Measurements from ENCODE around the gene ADAMTS1.

The ADAMTS1 gene

GRCh38 chr21:26806801-26807295 lies 38.4 kb downstream of the ADAMTS1 start:
- 15% methylated on average over 3 of the region's 5 CpGs for WGBS
- Histone ChIP-seq H3K9me3 (ENCODE audit: control insufficient read depth, low read length) (no peaks in the 10 kb centered on the region), H2BK12ac (ENCODE audit: low read length in 2 of 2) (peak overlapping the region in 1 of 2 experiments; percentile 67)

GRCh38 chr21:26804895-26805609 lies 40.2 kb downstream of the ADAMTS1 start:
- no peak overlapping the region for H3K4me3 ChIP-seq (ENCODE audit: insufficient read depth in 1 of 2, low read depth in 1 of 2, low read length in 2 of 2)
- H3K23ac ChIP-seq (ENCODE audit: low read length in 2 of 2) = no peak overlapping the region
- no peak overlapping the region for H3K4me2 ChIP-seq (ENCODE audit: low read length, poor library complexity, severe bottlenecking)
- DNase-seq = no peak
- no peak overlapping the region for H2AK5ac ChIP-seq (ENCODE audit: low read length, severe bottlenecking)
- no peak overlapping the region for H4K8ac ChIP-seq (ENCODE audit: low read length)
- no peak overlapping the region for H3K9ac ChIP-seq (ENCODE audit: low read length)
- no peak overlapping the region for H3K4ac ChIP-seq (ENCODE audit: low read depth in 1 of 2, low read length in 2 of 2)
- peak overlapping the region in 1 of 2 experiments; percentile 12 for H3K18ac ChIP-seq (ENCODE audit: low read depth in 1 of 2, low read length in 2 of 2)
- no peak overlapping the region for H2BK12ac ChIP-seq (ENCODE audit: low read length in 2 of 2)
- no peaks in the 10 kb centered on the region for H3K79me1 ChIP-seq (replicated peaks; ENCODE audit: low read length, poor library complexity, severe bottlenecking)
- H3K9me3 ChIP-seq (ENCODE audit: control insufficient read depth, low read length) = no peaks in the 10 kb centered on the region
- H2BK15ac ChIP-seq (ENCODE audit: low read depth, poor library complexity, severe bottlenecking) = no peak overlapping the region
- 92% methylated on average over 5 of the region's 5 CpGs for WGBS
- no peak overlapping the region for H3K14ac ChIP-seq (ENCODE audit: low read length in 2 of 2)
- H2BK120ac ChIP-seq (ENCODE audit: low read depth, low read length) = no peak overlapping the region
- no peak overlapping the region for H2AFZ ChIP-seq (ENCODE audit: low read depth, low read length)
- H3K27me3 ChIP-seq (ENCODE audit: control insufficient read depth in 1 of 2, insufficient read depth in 1 of 2, low read length in 2 of 2) = no peaks in the 10 kb centered on the region
- H3K27ac ChIP-seq (ENCODE audit: low read length, poor library complexity, severe bottlenecking) = no peak overlapping the region
- H3K36me3 ChIP-seq (ENCODE audit: control insufficient read depth in 1 of 2, insufficient read depth in 2 of 2, low read depth in 1 of 2, low read length in 2 of 2) = no peaks in the 10 kb centered on the region
- H3K4me1 ChIP-seq (ENCODE audit: control insufficient read depth, insufficient read depth, low read depth, low read length) = no peaks in the 10 kb centered on the region
- H4K91ac ChIP-seq (ENCODE audit: low read length) = no peak overlapping the region
- no peak overlapping the region for H2BK5ac ChIP-seq (ENCODE audit: low read depth, low read length, poor library complexity, severe bottlenecking)

More at GRCh38 chr21:26806801-26807295, 38.4 kb downstream of the ADAMTS1 start:
- Histone ChIP-seq H3K23ac (ENCODE audit: low read length in 2 of 2) (no peak overlapping the region), H4K8ac (ENCODE audit: low read length) (no peak overlapping the region), H2BK15ac (ENCODE audit: low read depth, poor library complexity, severe bottlenecking) (no peak overlapping the region), H3K36me3 (ENCODE audit: control insufficient read depth in 1 of 2, insufficient read depth in 2 of 2, low read depth in 1 of 2, low read length in 2 of 2) (no peaks in the 10 kb centered on the region), H3K27ac (ENCODE audit: low read length, poor library complexity, severe bottlenecking) (no peak overlapping the region), H3K18ac (ENCODE audit: low read depth in 1 of 2, low read length in 2 of 2) (peak overlapping the region in 1 of 2 experiments; percentile 59), H2BK5ac (ENCODE audit: low read depth, low read length, poor library complexity, severe bottlenecking) (no peak overlapping the region), H3K9ac (ENCODE audit: low read length) (no peak overlapping the region), H3K27me3 (ENCODE audit: control insufficient read depth in 1 of 2, insufficient read depth in 1 of 2, low read length in 2 of 2) (no peaks in the 10 kb centered on the region), H2AK5ac (ENCODE audit: low read length, severe bottlenecking) (no peak overlapping the region), H3K4ac (ENCODE audit: low read depth in 1 of 2, low read length in 2 of 2) (no peak overlapping the region), H3K4me3 (ENCODE audit: insufficient read depth in 1 of 2, low read depth in 1 of 2, low read length in 2 of 2) (no peak overlapping the region), H4K91ac (ENCODE audit: low read length) (no peak overlapping the region), H3K4me2 (ENCODE audit: low read length, poor library complexity, severe bottlenecking) (no peak overlapping the region), H3K79me1 (replicated peaks; ENCODE audit: low read length, poor library complexity, severe bottlenecking) (no peaks in the 10 kb centered on the region), H3K14ac (ENCODE audit: low read length in 2 of 2) (no peak overlapping the region), H3K4me1 (ENCODE audit: control insufficient read depth, insufficient read depth, low read depth, low read length) (no peaks in the 10 kb centered on the region), H2AFZ (ENCODE audit: low read depth, low read length) (no peak overlapping the region), H2BK120ac (ENCODE audit: low read depth, low read length) (no peak overlapping the region)
- peak; percentile 73 for DNase-seq

GRCh38 chr21:26801498-26801897 lies 43.7 kb downstream of the ADAMTS1 start:
- no peak overlapping the region for H4K8ac ChIP-seq (ENCODE audit: low read length)
- no peaks in the 10 kb centered on the region for H3K79me1 ChIP-seq (replicated peaks; ENCODE audit: low read length, poor library complexity, severe bottlenecking)
- H2AFZ ChIP-seq (ENCODE audit: low read depth, low read length) = no peak overlapping the region
- H2BK120ac ChIP-seq (ENCODE audit: low read depth, low read length) = peak overlapping the region; percentile 82
- peak overlapping the region in 1 of 2 experiments; percentile 85 for H3K18ac ChIP-seq (ENCODE audit: low read depth in 1 of 2, low read length in 2 of 2)
- no peak overlapping the region for H4K91ac ChIP-seq (ENCODE audit: low read length)
- peak overlapping the region; percentile 82 for H3K9ac ChIP-seq (ENCODE audit: low read length)
- no peaks in the 10 kb centered on the region for H3K36me3 ChIP-seq (ENCODE audit: control insufficient read depth in 1 of 2, insufficient read depth in 2 of 2, low read depth in 1 of 2, low read length in 2 of 2)
- H3K14ac ChIP-seq (ENCODE audit: low read length in 2 of 2) = no peak overlapping the region
- H3K27ac ChIP-seq (ENCODE audit: low read length, poor library complexity, severe bottlenecking) = no peak overlapping the region
- H2BK5ac ChIP-seq (ENCODE audit: low read depth, low read length, poor library complexity, severe bottlenecking) = no peak overlapping the region
- no peaks in the 10 kb centered on the region for H3K4me1 ChIP-seq (ENCODE audit: control insufficient read depth, insufficient read depth, low read depth, low read length)
- no peak overlapping the region for H2BK12ac ChIP-seq (ENCODE audit: low read length in 2 of 2)
- no peak overlapping the region for H2AK5ac ChIP-seq (ENCODE audit: low read length, severe bottlenecking)
- 0% methylated on average over 1 of the region's 1 CpG for WGBS
- no peaks in the 10 kb centered on the region for H3K9me3 ChIP-seq (ENCODE audit: control insufficient read depth, low read length)
- no peak overlapping the region for H3K4ac ChIP-seq (ENCODE audit: low read depth in 1 of 2, low read length in 2 of 2)
- peak overlapping the region in 1 of 2 experiments; percentile 65 for H3K4me3 ChIP-seq (ENCODE audit: insufficient read depth in 1 of 2, low read depth in 1 of 2, low read length in 2 of 2)
- no peaks in the 10 kb centered on the region for H3K27me3 ChIP-seq (ENCODE audit: control insufficient read depth in 1 of 2, insufficient read depth in 1 of 2, low read length in 2 of 2)
- no peak overlapping the region for H2BK15ac ChIP-seq (ENCODE audit: low read depth, poor library complexity, severe bottlenecking)
- no peak overlapping the region for H3K23ac ChIP-seq (ENCODE audit: low read length in 2 of 2)
- H3K4me2 ChIP-seq (ENCODE audit: low read length, poor library complexity, severe bottlenecking) = no peak overlapping the region
- DNase-seq = peak; percentile 80

GRCh38 chr21:26800970-26801431 lies 44.2 kb downstream of the ADAMTS1 start:
- no peaks in the 10 kb centered on the region for H3K4me1 ChIP-seq (ENCODE audit: control insufficient read depth, insufficient read depth, low read depth, low read length)
- H3K9ac ChIP-seq (ENCODE audit: low read length) = peak overlapping the region; percentile 82
- H3K4me3 ChIP-seq (ENCODE audit: insufficient read depth in 1 of 2, low read depth in 1 of 2, low read length in 2 of 2) = peak overlapping the region in 1 of 2 experiments; percentile 65
- H2AFZ ChIP-seq (ENCODE audit: low read depth, low read length) = no peak overlapping the region
- DNase-seq = peak; percentile 90
- peak overlapping the region; percentile 82 for H2BK120ac ChIP-seq (ENCODE audit: low read depth, low read length)
- no peaks in the 10 kb centered on the region for H3K9me3 ChIP-seq (ENCODE audit: control insufficient read depth, low read length)
- 60% methylated on average over 9 of the region's 9 CpGs for WGBS
- no peak overlapping the region for H3K4me2 ChIP-seq (ENCODE audit: low read length, poor library complexity, severe bottlenecking)
- peak overlapping the region in 1 of 2 experiments; percentile 67 for H3K23ac ChIP-seq (ENCODE audit: low read length in 2 of 2)
- H3K36me3 ChIP-seq (ENCODE audit: control insufficient read depth in 1 of 2, insufficient read depth in 2 of 2, low read depth in 1 of 2, low read length in 2 of 2) = no peaks in the 10 kb centered on the region
- H2BK5ac ChIP-seq (ENCODE audit: low read depth, low read length, poor library complexity, severe bottlenecking) = no peak overlapping the region
- H2BK12ac ChIP-seq (ENCODE audit: low read length in 2 of 2) = peak overlapping the region in 1 of 2 experiments; percentile 85
- H2BK15ac ChIP-seq (ENCODE audit: low read depth, poor library complexity, severe bottlenecking) = no peak overlapping the region
- no peaks in the 10 kb centered on the region for H3K79me1 ChIP-seq (replicated peaks; ENCODE audit: low read length, poor library complexity, severe bottlenecking)
- H3K14ac ChIP-seq (ENCODE audit: low read length in 2 of 2) = no peak overlapping the region
- H4K91ac ChIP-seq (ENCODE audit: low read length) = no peak overlapping the region
- H3K4ac ChIP-seq (ENCODE audit: low read depth in 1 of 2, low read length in 2 of 2) = no peak overlapping the region
- H3K27ac ChIP-seq (ENCODE audit: low read length, poor library complexity, severe bottlenecking) = no peak overlapping the region
- H3K27me3 ChIP-seq (ENCODE audit: control insufficient read depth in 1 of 2, insufficient read depth in 1 of 2, low read length in 2 of 2) = no peaks in the 10 kb centered on the region
- no peak overlapping the region for H2AK5ac ChIP-seq (ENCODE audit: low read length, severe bottlenecking)
- H4K8ac ChIP-seq (ENCODE audit: low read length) = peak overlapping the region; percentile 9
- peak overlapping the region; percentile 80 to 85 for H3K18ac ChIP-seq (ENCODE audit: low read depth in 1 of 2, low read length in 2 of 2)

Measured in mesenchymal stem cell (in vitro differentiated cells and primary cell).